ENCODE results near the gene TBC1D8. TPM values are rescaled to one million over a fixed set of nuclear protein-coding genes. Genes with fewer than 3 reads are reported as not detected.

Gene TBC1D8
- total RNA-seq, 1 experiment from 2014 or later = 139 TPM

DNA sequence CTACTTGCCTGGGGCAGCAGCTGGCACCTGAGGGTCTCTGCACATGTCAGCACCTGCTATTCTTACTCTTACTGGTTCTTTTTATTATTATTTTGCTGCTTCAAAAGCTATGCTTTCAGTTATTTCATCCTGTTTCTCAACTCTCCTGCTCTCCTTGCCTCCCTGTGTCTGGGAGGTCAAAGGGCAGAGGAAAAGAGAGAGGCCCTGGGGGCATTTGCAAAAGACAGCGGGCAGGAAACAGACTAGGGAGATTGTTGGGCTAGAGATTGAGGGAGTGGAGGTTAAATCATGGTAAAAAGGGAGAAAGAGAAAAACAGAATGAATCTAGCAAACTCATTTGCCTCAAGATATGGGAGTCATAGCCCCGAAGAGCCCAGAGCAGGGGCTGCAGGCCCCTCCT is 170.2 kb downstream of the TBC1D8 start:
- ChIA-PET CTCF (no interaction called here), POLR2A (no interaction called here)
- no peak overlapping the region for H3K27ac ChIP-seq (ENCODE audit: low read length)
- H3K27me3 ChIP-seq (ENCODE audit: control insufficient read depth, insufficient read depth, low read length) = no peaks in the 10 kb centered on the region
- H3K9me3 ChIP-seq (ENCODE audit: control insufficient read depth, insufficient read depth, low read depth, low read length) = no peaks in the 10 kb centered on the region
- in situ Hi-C loops (cut with HindIII; ENCODE audit: low pct_unique_long_range_greater_than_20kb, low sequenced_read_pairs) = no loop called here
- 0 out of 2 replicates have a peak, but pooled peaks cover 4% of the 10 kb centered on the region for H3K36me3 ChIP-seq (ENCODE audit: control insufficient read depth, insufficient read depth, low read length)
- peaks cover 11% of the 10 kb centered on the region for H3K4me1 ChIP-seq (ENCODE audit: control insufficient read depth, insufficient read depth, low read length)
- intact Hi-C loops (cut with micrococcal nuclease; ENCODE audit: unreplicated experiment) = loop anchor here (5.0 kb wide), 1 partner anchor 159 kb away; the partner anchor contains the start of gene NPAS2
- no peak for ATAC-seq
- no peak overlapping the region for H3K4me3 ChIP-seq (ENCODE audit: low read depth in 2 of 2, low read length in 2 of 2)
- TF ChIP-seq TCF7L2 (IDR thresholded peaks at IDR 0.05; ENCODE audit: low read depth, low read length) = no peak
- no peak for DNase-seq (ENCODE audit: low read depth, low spot score)
- BruUV-seq (replicated peaks) = no TSS peak

DNA sequence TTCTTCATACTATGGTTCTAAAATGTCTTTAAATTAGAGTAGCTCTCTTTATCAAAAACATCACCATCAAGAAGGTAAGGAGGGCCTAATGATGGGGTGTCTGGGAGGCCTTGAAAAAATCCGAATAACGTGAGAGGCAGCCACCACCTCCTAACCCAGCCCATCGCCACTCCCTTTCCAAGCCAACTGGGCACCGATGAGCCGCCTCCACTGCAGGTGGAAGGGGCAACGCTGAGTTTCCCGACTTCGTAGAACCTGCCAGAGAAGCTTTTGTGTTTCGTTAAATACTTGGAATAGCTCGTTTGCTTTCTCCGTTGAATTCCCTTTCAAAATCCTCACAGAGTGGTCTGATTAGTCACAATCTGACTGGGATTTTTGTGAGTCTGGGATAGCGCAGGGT is 171.1 kb downstream of the TBC1D8 start:
- intact Hi-C loops (cut with micrococcal nuclease; ENCODE audit: unreplicated experiment) = loop anchor here (5.0 kb wide), 1 partner anchor 158 kb away; the partner anchor contains the start of gene NPAS2
- in situ Hi-C loops (cut with HindIII; ENCODE audit: low pct_unique_long_range_greater_than_20kb, low sequenced_read_pairs) = no loop called here
- no peak for ATAC-seq
- no peak for DNase-seq (ENCODE audit: low read depth, low spot score)
- ChIA-PET CTCF (interaction anchor here (0.7 kb wide), 1 partner anchor 346 kb away, joined by 4 read pairs; no protein-coding TSS in a partner anchor), POLR2A (no interaction called here)
- no peaks in the 10 kb centered on the region for H3K9me3 ChIP-seq (ENCODE audit: control insufficient read depth, insufficient read depth, low read depth, low read length)
- TF ChIP-seq, protein P1, sequence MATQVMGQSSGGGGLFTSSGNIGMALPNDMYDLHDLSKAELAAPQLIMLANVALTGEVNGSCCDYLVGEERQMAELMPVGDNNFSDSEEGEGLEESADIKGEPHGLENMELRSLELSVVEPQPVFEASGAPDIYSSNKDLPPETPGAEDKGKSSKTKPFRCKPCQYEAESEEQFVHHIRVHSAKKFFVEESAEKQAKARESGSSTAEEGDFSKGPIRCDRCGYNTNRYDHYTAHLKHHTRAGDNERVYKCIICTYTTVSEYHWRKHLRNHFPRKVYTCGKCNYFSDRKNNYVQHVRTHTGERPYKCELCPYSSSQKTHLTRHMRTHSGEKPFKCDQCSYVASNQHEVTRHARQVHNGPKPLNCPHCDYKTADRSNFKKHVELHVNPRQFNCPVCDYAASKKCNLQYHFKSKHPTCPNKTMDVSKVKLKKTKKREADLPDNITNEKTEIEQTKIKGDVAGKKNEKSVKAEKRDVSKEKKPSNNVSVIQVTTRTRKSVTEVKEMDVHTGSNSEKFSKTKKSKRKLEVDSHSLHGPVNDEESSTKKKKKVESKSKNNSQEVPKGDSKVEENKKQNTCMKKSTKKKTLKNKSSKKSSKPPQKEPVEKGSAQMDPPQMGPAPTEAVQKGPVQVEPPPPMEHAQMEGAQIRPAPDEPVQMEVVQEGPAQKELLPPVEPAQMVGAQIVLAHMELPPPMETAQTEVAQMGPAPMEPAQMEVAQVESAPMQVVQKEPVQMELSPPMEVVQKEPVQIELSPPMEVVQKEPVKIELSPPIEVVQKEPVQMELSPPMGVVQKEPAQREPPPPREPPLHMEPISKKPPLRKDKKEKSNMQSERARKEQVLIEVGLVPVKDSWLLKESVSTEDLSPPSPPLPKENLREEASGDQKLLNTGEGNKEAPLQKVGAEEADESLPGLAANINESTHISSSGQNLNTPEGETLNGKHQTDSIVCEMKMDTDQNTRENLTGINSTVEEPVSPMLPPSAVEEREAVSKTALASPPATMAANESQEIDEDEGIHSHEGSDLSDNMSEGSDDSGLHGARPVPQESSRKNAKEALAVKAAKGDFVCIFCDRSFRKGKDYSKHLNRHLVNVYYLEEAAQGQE (IDR thresholded peaks at IDR 0.05; ENCODE audit: insufficient read depth in 1 of 2, low read depth in 2 of 2, low read length in 1 of 2) = no peak
- TF ChIP-seq TCF7L2 (IDR thresholded peaks at IDR 0.05; ENCODE audit: low read depth, low read length) = no peak
- no peak for TF ChIP-seq POLR2AphosphoS5 (IDR thresholded peaks at IDR 0.05; ENCODE audit: low read depth, low read length)
- no peak for TF ChIP-seq SIN3A (IDR thresholded peaks at IDR 0.05; ENCODE audit: borderline replicate concordance, insufficient read depth, low read depth, low read length)
- TF ChIP-seq, protein P2, sequence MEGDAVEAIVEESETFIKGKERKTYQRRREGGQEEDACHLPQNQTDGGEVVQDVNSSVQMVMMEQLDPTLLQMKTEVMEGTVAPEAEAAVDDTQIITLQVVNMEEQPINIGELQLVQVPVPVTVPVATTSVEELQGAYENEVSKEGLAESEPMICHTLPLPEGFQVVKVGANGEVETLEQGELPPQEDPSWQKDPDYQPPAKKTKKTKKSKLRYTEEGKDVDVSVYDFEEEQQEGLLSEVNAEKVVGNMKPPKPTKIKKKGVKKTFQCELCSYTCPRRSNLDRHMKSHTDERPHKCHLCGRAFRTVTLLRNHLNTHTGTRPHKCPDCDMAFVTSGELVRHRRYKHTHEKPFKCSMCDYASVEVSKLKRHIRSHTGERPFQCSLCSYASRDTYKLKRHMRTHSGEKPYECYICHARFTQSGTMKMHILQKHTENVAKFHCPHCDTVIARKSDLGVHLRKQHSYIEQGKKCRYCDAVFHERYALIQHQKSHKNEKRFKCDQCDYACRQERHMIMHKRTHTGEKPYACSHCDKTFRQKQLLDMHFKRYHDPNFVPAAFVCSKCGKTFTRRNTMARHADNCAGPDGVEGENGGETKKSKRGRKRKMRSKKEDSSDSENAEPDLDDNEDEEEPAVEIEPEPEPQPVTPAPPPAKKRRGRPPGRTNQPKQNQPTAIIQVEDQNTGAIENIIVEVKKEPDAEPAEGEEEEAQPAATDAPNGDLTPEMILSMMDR (IDR thresholded peaks at IDR 0.05) = no peak
- H3K27ac ChIP-seq (ENCODE audit: low read length) = no peak overlapping the region
- BruUV-seq (replicated peaks) = no TSS peak
- H3K4me3 ChIP-seq (ENCODE audit: low read depth in 2 of 2, low read length in 2 of 2) = no peak overlapping the region
- no peaks in the 10 kb centered on the region for H3K27me3 ChIP-seq (ENCODE audit: control insufficient read depth, insufficient read depth, low read length)
- peaks cover 11% of the 10 kb centered on the region for H3K4me1 ChIP-seq (ENCODE audit: control insufficient read depth, insufficient read depth, low read length)
- H3K36me3 ChIP-seq (ENCODE audit: control insufficient read depth, insufficient read depth, low read length) = peaks cover 4% of the 10 kb centered on the region; the same call in 1 of the 2 replicates

DNA sequence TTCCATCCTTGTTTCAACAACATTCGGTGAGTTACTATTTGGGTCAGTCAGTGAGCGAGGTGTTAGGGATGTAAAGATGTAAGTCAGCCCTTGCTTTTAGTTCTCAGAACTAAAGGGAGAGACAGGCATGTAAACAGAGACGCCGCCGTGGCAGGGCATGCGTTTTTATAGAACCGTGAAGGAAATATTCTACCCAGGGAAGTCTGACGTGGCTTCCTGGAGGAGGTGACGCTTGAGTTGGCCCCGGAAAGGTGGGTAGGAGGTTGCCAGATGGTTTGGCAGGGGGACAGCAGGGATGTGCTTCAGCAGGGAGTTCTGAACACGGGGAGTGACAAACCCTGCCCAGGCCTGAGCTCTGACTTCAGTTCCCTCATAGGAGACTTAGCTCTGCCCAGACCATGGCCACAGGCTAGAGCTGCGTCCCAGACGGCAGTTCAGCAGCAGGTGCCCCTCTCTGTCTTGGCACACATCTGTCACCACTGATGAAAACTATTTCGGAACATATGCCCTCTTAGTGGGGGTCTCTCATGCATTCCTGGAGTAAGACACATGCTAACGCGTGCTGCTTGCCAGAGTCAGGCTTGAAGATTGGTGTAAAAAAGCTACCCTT is 172.5 kb downstream of the TBC1D8 start:
- no peak for ATAC-seq
- ChIA-PET POLR2A (interaction anchor here (0.6 kb wide), 1 partner anchor 221 kb away, joined by 7 read pairs; no protein-coding TSS in a partner anchor), CTCF (no interaction called here)
- H3K4me1 ChIP-seq (ENCODE audit: control insufficient read depth, insufficient read depth, low read length) = peaks cover 4% of the 10 kb centered on the region
- H3K36me3 ChIP-seq (ENCODE audit: control insufficient read depth, insufficient read depth, low read length) = peaks cover 4% of the 10 kb centered on the region; the same call in 1 of the 2 replicates
- no peaks in the 10 kb centered on the region for H3K9me3 ChIP-seq (ENCODE audit: control insufficient read depth, insufficient read depth, low read depth, low read length)
- H3K27ac ChIP-seq (ENCODE audit: low read length) = no peak overlapping the region
- H3K4me3 ChIP-seq (ENCODE audit: low read depth in 2 of 2, low read length in 2 of 2) = no peak overlapping the region
- DNase-seq (ENCODE audit: low read depth, low spot score) = no peak
- TF ChIP-seq POLR2AphosphoS5 (IDR thresholded peaks at IDR 0.05; ENCODE audit: low read depth, low read length) (no peak), TCF7L2 (IDR thresholded peaks at IDR 0.05; ENCODE audit: low read depth, low read length) (no peak), SIN3A (IDR thresholded peaks at IDR 0.05; ENCODE audit: borderline replicate concordance, insufficient read depth, low read depth, low read length) (no peak)
- TF ChIP-seq, protein P1 (IDR thresholded peaks at IDR 0.05; ENCODE audit: insufficient read depth in 1 of 2, low read depth in 2 of 2, low read length in 1 of 2) = no peak
- TF ChIP-seq, protein P2 (IDR thresholded peaks at IDR 0.05) = no peak
- intact Hi-C loops (cut with micrococcal nuclease; ENCODE audit: unreplicated experiment) = no loop called here
- no TSS peak for BruUV-seq (replicated peaks)
- in situ Hi-C loops (cut with HindIII; ENCODE audit: low pct_unique_long_range_greater_than_20kb, low sequenced_read_pairs) = no loop called here
- H3K27me3 ChIP-seq (ENCODE audit: control insufficient read depth, insufficient read depth, low read length) = no peaks in the 10 kb centered on the region

All from Panc1 (cell line).